Pancreas (tissue), 10 donors: ENCODE data around the gene MS4A10. TPM values are rescaled to one million over a fixed set of nuclear protein-coding genes. Genes with fewer than 3 reads are reported as not detected.

Experiments used
- ATAC-seq, 4 donors: fragments of 200-7000 bp; cut with Tn5 transposase; one replicate each; pipeline versions ENCODE4 v1.8.0 to v1.9.1; 2020; ENCODE audit warnings: mild to moderate bottlenecking in 4 of 4, moderate library complexity in 4 of 4
- DNase-seq, 6 donors: peaks; one replicate each; pipeline ENCODE4 v3.0.0-alpha.2; 2020
- FAIRE-seq: peaks from 2 replicates; lab custom pipeline; 2012; peaks lifted over from hg19 to GRCh38; lab: Jason Lieb, UNC
- H3K27ac ChIP-seq, 4 donors: fragments of 200-600 bp; sonication (generic); 1 replicate in 3 of 4; 2 replicates in 1 of 4; pipeline versions ENCODE4 v1.5.0 to v1.8.0; 2020
- H3K27me3 ChIP-seq, 4 donors: fragments of 200-600 bp; one replicate each; pipeline ENCODE4 v1.8.0; 2021
- H3K36me3 ChIP-seq, 3 donors: fragments of 200-600 bp; sonication (generic) in 1 of 3; one replicate each; pipeline versions ENCODE4 v1.5.0 to v1.8.0; 2020 to 2021
- H3K4me1 ChIP-seq, 3 donors: fragments of 200-600 bp; one replicate each; pipeline ENCODE4 v1.8.0; 2021
- H3K4me3 ChIP-seq, 4 donors: fragments of 200-600 bp; sonication (generic) in 2 of 4; one replicate each; pipeline versions ENCODE4 v1.5.0 to v1.8.0; 2020 to 2021
- H3K9me3 ChIP-seq, 4 donors: fragments of 200-600 bp; one replicate each; pipeline ENCODE4 v1.8.0; 2021
- WGBS, 2 donors: extraction: QIAGEN DNeasy Blood & Tissue Kit; methylation state at CpG; one replicate each; pipeline ENCODE4 v1.1.7; 2013; 5-methylcytosine and 5-hydroxymethylcytosine counted together
- intact Hi-C, 3 donors: fragments of 100-400 bp; cut with DNase I; formaldehyde crosslinking; loops; one replicate each; pipeline versions ENCODE4 v1.11.1 to v1.14.2; 2022
- polyA plus RNA-seq, 2 donors: library from polyadenylated mRNA; stranded (reverse); fragments of 200-250 nt; gene quantifications; one replicate each; pipeline ENCODE4 v1.2.3, GENCODE V29; 2013
- total RNA-seq, 6 donors: library from RNA; stranded (reverse); fragmentation: NEBNext Ultra II Directional in 4 of 6; extraction: Animal tissue kit (Norgen Biotek cat#: 25700) in 4 of 6; gene quantifications; one replicate each; pipeline versions ENCODE4 v1.2.1 to v1.2.4, GENCODE V29; 2021 to 2023
- TF ChIP-seq, protein P1 (sequence below), 4 donors: fragments of 200-600 bp; sonication (generic) in 3 of 4; IDR thresholded peaks; one replicate each; pipeline versions ENCODE4 v1.5.0 to v1.8.0; 2021; ENCODE audit warnings: antibody characterized with exemption in 4 of 4
- donor health status: healthy with polysubstance abuse.
- donor health status: DM: no; HTN: no; CAD: no; lungs with moderate emphysema.
- donor health status: DM: no; HTN: no; CAD: no.
- donor health status: control.
- donor health status: control.
- donor health status: Bipolar disorder and iron deficiency.
- donor health status: DM: yes; HTN: yes; CAD: no.
- donor health status: DM: no; HTN: no; CAD: no.
- donor health status: DM: no; HTN: no; CAD: no.
- donor health status: DM: yes; HTN: yes; CAD: no.

Gene MS4A10
- total and polyA plus RNA-seq, 8 donors, result not detected

DNA sequence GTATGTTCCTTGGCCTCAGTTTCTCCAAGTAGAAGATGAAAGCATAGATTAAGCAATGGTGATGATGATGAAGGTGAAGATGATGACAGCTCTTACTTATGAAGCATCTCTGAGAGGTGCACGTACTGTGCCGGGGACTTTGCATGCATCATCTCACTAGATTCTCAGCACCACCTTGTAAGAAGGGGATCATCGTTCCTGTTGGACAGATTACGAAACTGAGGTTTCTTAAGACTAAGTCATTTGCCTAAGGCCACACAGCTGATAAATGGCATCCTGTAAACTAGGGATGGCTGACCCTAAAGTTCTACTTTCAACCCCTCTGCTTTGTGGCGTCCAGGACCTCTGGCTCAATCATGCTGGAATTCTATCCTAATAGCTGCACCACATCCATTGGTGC lies 19.8 kb upstream of the MS4A10 start:
- H3K36me3 ChIP-seq, result no peaks in the 10 kb centered on the region
- H3K9me3 ChIP-seq, result no peaks in the 10 kb centered on the region
- H3K27ac ChIP-seq, result no peak overlapping the region
- TF ChIP-seq, protein P1, sequence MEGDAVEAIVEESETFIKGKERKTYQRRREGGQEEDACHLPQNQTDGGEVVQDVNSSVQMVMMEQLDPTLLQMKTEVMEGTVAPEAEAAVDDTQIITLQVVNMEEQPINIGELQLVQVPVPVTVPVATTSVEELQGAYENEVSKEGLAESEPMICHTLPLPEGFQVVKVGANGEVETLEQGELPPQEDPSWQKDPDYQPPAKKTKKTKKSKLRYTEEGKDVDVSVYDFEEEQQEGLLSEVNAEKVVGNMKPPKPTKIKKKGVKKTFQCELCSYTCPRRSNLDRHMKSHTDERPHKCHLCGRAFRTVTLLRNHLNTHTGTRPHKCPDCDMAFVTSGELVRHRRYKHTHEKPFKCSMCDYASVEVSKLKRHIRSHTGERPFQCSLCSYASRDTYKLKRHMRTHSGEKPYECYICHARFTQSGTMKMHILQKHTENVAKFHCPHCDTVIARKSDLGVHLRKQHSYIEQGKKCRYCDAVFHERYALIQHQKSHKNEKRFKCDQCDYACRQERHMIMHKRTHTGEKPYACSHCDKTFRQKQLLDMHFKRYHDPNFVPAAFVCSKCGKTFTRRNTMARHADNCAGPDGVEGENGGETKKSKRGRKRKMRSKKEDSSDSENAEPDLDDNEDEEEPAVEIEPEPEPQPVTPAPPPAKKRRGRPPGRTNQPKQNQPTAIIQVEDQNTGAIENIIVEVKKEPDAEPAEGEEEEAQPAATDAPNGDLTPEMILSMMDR (IDR thresholded peaks at IDR 0.05), result no peak
- H3K4me3 ChIP-seq, result no peak overlapping the region
- no peak for ATAC-seq
- WGBS, 2 donors, result 90% methylated on average over 5 of the region's 5 CpGs
- H3K4me1 ChIP-seq, result peaks cover 0 to 8% (median 0%) of the 10 kb centered on the region in 3 donors
- intact Hi-C loops, result no loop called here
- no peaks in the 10 kb centered on the region for H3K27me3 ChIP-seq
- DNase-seq, result no peak
- no peak for FAIRE-seq

DNA sequence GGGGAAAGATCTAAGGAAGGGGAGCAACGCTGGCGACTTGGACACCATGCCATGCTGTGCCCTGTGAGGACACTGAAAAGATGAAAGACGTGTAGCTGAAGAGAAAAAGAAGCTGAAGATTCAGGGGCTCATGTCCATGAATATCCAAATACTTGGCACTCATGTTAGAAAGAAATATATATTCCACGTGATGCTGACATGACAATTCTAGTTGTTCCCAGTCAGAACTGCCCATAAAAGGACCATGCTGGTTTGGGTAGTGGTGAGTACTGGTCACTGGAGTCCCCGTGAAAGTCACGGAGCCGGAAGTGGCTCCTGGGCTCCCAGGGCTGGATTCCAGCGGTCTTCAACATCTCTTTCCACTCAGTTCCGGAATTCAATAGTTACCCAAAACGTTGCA lies 18.6 kb upstream of the MS4A10 start:
- Histone ChIP-seq H3K4me1 (peaks cover 0 to 8% (median 0%) of the 10 kb centered on the region in 3 donors), H3K4me3 (no peak overlapping the region), H3K9me3 (no peaks in the 10 kb centered on the region), H3K27ac (no peak overlapping the region), H3K27me3 (no peaks in the 10 kb centered on the region), H3K36me3 (no peaks in the 10 kb centered on the region)
- ATAC-seq (no peak), DNase-seq (no peak), FAIRE-seq (no peak)
- WGBS, 2 donors, result 72 to 81% methylated on average over 10 of the region's 10 CpGs
- intact Hi-C loops, result no loop called here
- TF ChIP-seq, protein P1 (IDR thresholded peaks at IDR 0.05), result no peak

DNA sequence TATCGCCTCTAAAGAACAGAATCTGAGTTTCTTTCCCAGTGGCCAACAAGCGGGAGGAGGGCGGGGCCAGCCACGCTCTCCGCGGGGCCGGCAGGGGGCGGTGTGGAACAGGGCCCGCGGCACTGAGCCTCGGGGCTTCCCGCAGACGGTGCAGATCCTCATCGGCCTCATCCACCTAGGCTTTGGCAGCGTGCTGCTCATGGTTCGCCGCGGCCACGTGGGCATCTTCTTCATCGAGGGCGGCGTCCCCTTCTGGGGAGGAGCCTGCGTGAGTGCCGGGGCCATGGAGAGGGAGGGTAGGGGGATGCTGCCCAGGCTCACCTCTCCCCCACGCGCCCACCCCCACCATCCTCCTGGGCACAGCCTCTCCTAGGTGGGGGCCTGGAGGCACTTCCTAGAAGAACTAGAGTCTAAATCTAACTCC lies 17.7 kb upstream of the MS4A10 start:
- intact Hi-C loops, result no loop called here
- TF ChIP-seq, protein P1 (IDR thresholded peaks at IDR 0.05), result no peak
- Histone ChIP-seq H3K9me3 (no peaks in the 10 kb centered on the region), H3K27ac (no peak overlapping the region), H3K36me3 (no peaks in the 10 kb centered on the region), H3K4me3 (no peak overlapping the region), H3K27me3 (no peaks in the 10 kb centered on the region), H3K4me1 (peaks cover 0 to 4% (median 0%) of the 10 kb centered on the region in 3 donors)
- WGBS, 2 donors, result 37 to 44% methylated on average over 26 of the region's 26 CpGs
- DNase-seq (no peak), ATAC-seq (no peak), FAIRE-seq (no peak)

DNA sequence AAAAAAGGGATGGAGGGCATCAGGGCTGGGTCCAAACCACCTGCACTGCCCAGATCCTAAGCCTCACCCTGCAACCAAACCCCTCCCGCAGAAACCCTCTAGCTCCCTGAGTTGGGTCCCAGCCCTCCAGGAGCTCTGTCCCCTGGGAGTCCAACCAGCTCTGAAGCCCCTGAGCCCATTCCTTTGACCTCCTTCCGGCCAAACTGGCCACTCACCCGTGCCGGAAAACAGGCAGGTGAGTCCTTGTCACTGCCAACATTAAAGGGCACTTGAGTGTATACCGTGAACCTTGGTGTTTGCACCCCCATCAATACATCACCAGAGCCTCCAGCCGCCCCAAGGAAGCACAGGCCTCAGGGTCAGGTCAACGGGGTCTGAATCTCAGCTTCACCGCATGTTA lies 16.9 kb upstream of the MS4A10 start:
- intact Hi-C loops, result no loop called here
- H3K9me3 ChIP-seq, result no peaks in the 10 kb centered on the region
- H3K36me3 ChIP-seq, result no peaks in the 10 kb centered on the region
- no peak overlapping the region for H3K27ac ChIP-seq
- DNase-seq, result no peak
- no peaks in the 10 kb centered on the region for H3K27me3 ChIP-seq
- TF ChIP-seq, protein P1 (IDR thresholded peaks at IDR 0.05), result no peak
- H3K4me3 ChIP-seq, result no peak overlapping the region
- no peak for FAIRE-seq
- no peaks in the 10 kb centered on the region for H3K4me1 ChIP-seq
- WGBS, 2 donors, result 81 to 85% methylated on average over 8 of the region's 8 CpGs
- no peak for ATAC-seq

DNA sequence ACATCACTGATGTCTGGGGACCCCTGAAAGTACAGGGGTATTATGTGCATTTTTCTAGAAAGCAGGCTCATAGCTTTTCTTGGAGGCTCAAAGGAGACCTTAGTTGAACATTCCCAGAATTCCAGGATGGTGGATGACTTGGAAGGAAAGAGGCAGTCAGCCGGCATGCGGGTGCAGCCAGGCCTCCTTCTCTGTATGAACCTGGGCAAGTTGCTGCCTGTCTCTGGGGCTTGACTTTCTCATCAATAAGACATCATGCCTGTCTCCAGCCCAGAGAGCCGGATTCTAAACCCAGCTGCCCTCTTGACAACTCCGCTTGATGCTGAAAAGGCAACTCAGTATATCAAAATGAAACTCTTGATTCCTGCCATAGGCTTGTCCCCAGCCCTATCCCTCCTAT lies 15.9 kb upstream of the MS4A10 start:
- WGBS, 2 donors, result 72 to 87% methylated on average over 4 of the region's 4 CpGs
- Histone ChIP-seq H3K27ac (no peak overlapping the region), H3K36me3 (no peaks in the 10 kb centered on the region), H3K27me3 (no peaks in the 10 kb centered on the region), H3K9me3 (no peaks in the 10 kb centered on the region), H3K4me1 (no peaks in the 10 kb centered on the region), H3K4me3 (no peak overlapping the region)
- intact Hi-C loops, result no loop called here
- DNase-seq, result no peak
- no peak for ATAC-seq
- TF ChIP-seq, protein P1 (IDR thresholded peaks at IDR 0.05), result no peak
- FAIRE-seq, result no peak
